Esophagus squamous epithelium (tissue), 5 donors: ENCODE measurements around the gene OXT. TPM values are rescaled to one million over a fixed set of nuclear protein-coding genes. Genes with fewer than 3 reads are reported as not detected.

Experiments used
- DNase-seq: peaks from one replicate; lab custom pipeline; 2025; lab: John Stamatoyannopoulos, UW
- H3K27ac ChIP-seq, 4 donors: fragments of 200-600 bp; sonication (generic); one replicate each; pipeline ENCODE4 v1.5.1; 2016 to 2019; ENCODE audit warnings: mild to moderate bottlenecking in 1 of 4
- H3K27me3 ChIP-seq, 4 donors: fragments of 200-600 bp; sonication (generic); 1 replicate in 3 of 4; 2 replicates in 1 of 4; pipeline versions ENCODE4 v1.5.1 to v1.6.0; 2017 to 2021; ENCODE audit warnings: antibody characterized with exemption in 1 of 4
- H3K36me3 ChIP-seq, 3 donors: fragments of 200-600 bp; sonication (generic); one replicate each; pipeline ENCODE4 v1.5.1; 2016 to 2019
- H3K4me1 ChIP-seq, 3 donors: fragments of 200-600 bp; sonication (generic); one replicate each; pipeline ENCODE4 v1.5.1; 2017 to 2019
- H3K4me3 ChIP-seq, 4 donors: fragments of 200-600 bp; sonication (generic); 1 replicate in 3 of 4; 2 replicates in 1 of 4; pipeline ENCODE4 v1.5.1; 2016 to 2019; ENCODE audit warnings: mild to moderate bottlenecking in 2 of 4, moderate library complexity in 1 of 4
- H3K9me3 ChIP-seq, 3 donors: fragments of 200-600 bp; sonication (generic); one replicate each; pipeline ENCODE4 v1.5.1; 2016 to 2019
- POLR2A ChIP-seq, 4 donors: fragments of 450-650 bp; IDR thresholded peaks; one replicate each; pipeline ENCODE4 v1.6.1; 2017; ENCODE audit warnings: antibody characterized with exemption in 4 of 4, mild to moderate bottlenecking in 4 of 4, moderate library complexity in 3 of 4
- WGBS, 2 donors: methylation state at CpG; one replicate each; pipeline ENCODE4 v1.1.5; 2018; 5-methylcytosine and 5-hydroxymethylcytosine counted together
- intact Hi-C: fragments of 100-400 bp; cut with DNase I; formaldehyde crosslinking; loops from one replicate; pipeline ENCODE4 v1.15.0; 2022
- total RNA-seq, 4 donors: library from RNA; depleted of rRNA; stranded (reverse); fragments of >200 nt; gene quantifications; one replicate each; pipeline ENCODE4 v1.1.0, GENCODE V29; 2016
- TF ChIP-seq, protein P1 (sequence below), 6 experiments: fragments of 450-650 bp in 4 of 6; fragments of 200-600 bp in 2 of 6; sonication (generic) in 2 of 6; IDR thresholded peaks; one replicate each; pipeline ENCODE4 v1.5.1; 2016 to 2019; ENCODE audit warnings: antibody characterized with exemption in 6 of 6, mild to moderate bottlenecking in 4 of 6, moderate library complexity in 4 of 6
- donor health status: DM: yes; HTN: yes; CAD: no.

Gene OXT
- total RNA-seq, 4 donors from 2014 or later = not detected

DNA sequence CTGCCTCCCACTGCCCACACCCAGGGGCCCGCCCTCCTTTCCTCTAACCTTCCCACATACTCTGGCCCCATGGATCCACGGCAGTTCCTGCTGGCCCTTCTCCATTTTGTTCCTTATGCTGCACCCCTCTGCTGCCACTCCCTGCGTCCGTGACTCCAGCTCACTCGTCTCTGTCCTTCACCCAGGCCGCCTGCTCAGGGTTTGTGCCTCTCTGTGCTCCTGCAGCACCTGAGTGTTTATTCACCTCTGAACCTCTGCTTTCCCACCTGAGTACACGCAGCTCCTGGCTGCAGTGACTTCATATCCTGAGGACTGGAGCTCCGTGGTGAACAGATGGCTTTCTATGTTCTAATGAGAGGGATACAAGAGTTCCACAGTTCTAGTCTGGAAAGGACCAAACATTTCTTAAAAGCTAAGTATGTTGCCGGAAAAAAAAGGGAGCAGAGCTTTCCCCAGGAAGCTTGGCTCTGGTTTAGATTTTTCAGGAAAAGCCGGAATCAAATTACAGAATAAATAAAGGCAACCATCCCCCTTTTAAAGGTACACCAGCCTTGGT is 29.5 kb upstream of the OXT start:
- no peak for DNase-seq
- Histone ChIP-seq H3K27me3 (no peaks in the 10 kb centered on the region), H3K9me3 (no peaks in the 10 kb centered on the region), H3K36me3 (peaks cover 9 to 42% (median 14%) of the 10 kb centered on the region in 3 donors), H3K4me3 (no peak overlapping the region), H3K4me1 (peaks cover 3 to 36% (median 9%) of the 10 kb centered on the region in 3 donors), H3K27ac (peak overlapping the region in 3 of 4 donors; percentile 46 to 66 (median 57))
- intact Hi-C loops = no loop called here
- WGBS, 2 donors = 26 to 52% methylated on average over 9 to 10 of the region's 10 CpGs
- no peak for TF ChIP-seq POLR2A (IDR thresholded peaks at IDR 0.05)
- TF ChIP-seq, protein P1, sequence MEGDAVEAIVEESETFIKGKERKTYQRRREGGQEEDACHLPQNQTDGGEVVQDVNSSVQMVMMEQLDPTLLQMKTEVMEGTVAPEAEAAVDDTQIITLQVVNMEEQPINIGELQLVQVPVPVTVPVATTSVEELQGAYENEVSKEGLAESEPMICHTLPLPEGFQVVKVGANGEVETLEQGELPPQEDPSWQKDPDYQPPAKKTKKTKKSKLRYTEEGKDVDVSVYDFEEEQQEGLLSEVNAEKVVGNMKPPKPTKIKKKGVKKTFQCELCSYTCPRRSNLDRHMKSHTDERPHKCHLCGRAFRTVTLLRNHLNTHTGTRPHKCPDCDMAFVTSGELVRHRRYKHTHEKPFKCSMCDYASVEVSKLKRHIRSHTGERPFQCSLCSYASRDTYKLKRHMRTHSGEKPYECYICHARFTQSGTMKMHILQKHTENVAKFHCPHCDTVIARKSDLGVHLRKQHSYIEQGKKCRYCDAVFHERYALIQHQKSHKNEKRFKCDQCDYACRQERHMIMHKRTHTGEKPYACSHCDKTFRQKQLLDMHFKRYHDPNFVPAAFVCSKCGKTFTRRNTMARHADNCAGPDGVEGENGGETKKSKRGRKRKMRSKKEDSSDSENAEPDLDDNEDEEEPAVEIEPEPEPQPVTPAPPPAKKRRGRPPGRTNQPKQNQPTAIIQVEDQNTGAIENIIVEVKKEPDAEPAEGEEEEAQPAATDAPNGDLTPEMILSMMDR (IDR thresholded peaks at IDR 0.05) = no peak

DNA sequence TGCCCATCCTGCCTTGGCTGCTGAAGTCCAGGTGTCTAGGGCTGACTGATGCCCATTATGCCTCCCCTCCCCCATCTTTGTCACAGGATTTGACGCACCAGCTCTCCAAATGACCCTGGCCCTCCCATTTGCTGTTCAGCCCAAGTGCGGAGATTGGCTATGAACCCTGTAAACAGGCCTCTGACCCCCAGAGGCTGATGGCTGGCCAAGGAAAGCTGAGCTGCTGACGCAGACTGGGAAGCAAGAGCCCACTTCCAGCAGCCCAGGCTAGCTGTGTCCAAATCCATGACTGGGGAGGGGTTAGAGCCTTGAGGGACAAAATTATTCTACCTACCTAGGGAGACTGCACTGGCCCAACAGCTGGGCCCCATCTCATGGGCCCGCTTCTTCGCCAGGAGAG is 28.8 kb upstream of the OXT start:
- Histone ChIP-seq H3K36me3 (peaks cover 3 to 37% (median 7%) of the 10 kb centered on the region in 3 donors), H3K4me1 (peaks cover 6 to 43% (median 16%) of the 10 kb centered on the region in 3 donors), H3K27me3 (no peaks in the 10 kb centered on the region), H3K9me3 (no peaks in the 10 kb centered on the region), H3K27ac (peak overlapping the region in 3 of 4 donors; percentile 46 to 66 (median 57)), H3K4me3 (no peak overlapping the region)
- intact Hi-C loops = no loop called here
- no peak for DNase-seq
- WGBS, 2 donors = 40 to 79% methylated on average over 1 to 2 of the region's 5 CpGs
- TF ChIP-seq POLR2A (IDR thresholded peaks at IDR 0.05) = no peak
- TF ChIP-seq, protein P1 (IDR thresholded peaks at IDR 0.05) = no peak

DNA sequence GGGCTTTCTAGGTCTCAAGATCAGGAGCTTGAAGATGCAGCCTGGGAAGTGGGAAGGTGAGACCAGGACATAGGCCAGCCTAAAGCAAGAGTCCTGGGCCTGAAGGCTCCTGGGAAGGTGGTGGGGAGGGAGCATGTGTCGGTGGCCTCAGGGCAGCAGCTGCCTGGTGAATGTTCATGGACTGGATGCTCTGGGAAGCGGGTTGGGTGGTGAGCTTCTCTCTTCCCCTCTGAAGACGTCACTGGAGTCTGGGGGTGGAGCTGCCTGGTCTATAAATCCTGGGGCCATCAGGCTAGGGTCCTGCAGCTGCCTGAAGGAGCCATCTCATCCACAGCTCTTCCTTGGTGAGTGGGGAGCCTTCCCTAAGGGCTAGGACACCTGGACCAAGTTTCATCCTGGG is 28.1 kb upstream of the OXT start, which contains the start of gene GNRH2:
Gene GNRH2 (plus strand): TSS at position 301 of the 400 bp plus-strand sequence. CDS start 793 bp downstream, outside the sequence.
- peaks cover 6 to 47% (median 17%) of the 10 kb centered on the region in 3 donors for H3K4me1 ChIP-seq
- peak within 1 kb of the TSS in 3 of 4 donors; percentile 46 to 66 (median 57) for H3K27ac ChIP-seq
- H3K27me3 ChIP-seq = no peaks in the 10 kb centered on the region
- H3K36me3 ChIP-seq = peaks cover 7 to 37% (median 12%) of the 10 kb centered on the region in 3 donors
- intact Hi-C loops = no loop called here
- no peaks in the 10 kb centered on the region for H3K9me3 ChIP-seq
- WGBS, 2 donors = 86% methylated on average over 3 of the region's 3 CpGs; no CpG with 5 or more reads in 1 of the 2 donors
- H3K4me3 ChIP-seq = no peak within 1 kb of the TSS
- TF ChIP-seq POLR2A (IDR thresholded peaks at IDR 0.05) = no peak
- TF ChIP-seq, protein P1 (IDR thresholded peaks at IDR 0.05) = no peak
- no peak for DNase-seq

DNA sequence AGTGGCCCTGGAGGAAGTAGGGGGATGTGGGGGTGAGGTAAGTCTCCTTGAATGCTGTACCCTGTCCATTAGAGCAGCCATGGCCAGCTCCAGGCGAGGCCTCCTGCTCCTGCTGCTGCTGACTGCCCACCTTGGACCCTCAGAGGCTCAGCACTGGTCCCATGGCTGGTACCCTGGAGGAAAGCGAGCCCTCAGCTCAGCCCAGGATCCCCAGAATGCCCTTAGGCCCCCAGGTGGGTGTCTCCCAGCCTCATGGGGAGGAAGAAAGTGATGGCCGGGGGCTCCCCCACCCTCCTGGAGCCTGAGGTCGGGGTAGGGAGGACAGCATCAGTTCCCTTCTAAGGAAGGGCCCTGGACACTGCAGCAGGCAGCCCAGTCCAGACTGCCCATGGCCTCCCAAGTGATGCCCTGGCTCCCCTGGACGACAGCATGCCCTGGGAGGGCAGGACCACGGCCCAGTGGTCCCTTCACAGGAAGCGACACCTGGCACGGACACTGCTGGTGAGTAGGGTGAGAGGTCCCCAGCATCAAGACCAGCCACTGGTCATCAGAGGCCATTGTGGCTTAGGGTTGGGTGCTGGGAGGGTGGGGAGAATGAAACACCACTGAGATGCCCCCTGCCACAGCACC is 27.0 kb upstream of the OXT start:
- DNase-seq = no peak
- 60 to 95% methylated on average over 1 to 3 of the region's 8 CpGs for WGBS, 2 donors
- Histone ChIP-seq H3K4me3 (no peak overlapping the region), H3K9me3 (no peaks in the 10 kb centered on the region), H3K4me1 (peaks cover 6 to 47% (median 17%) of the 10 kb centered on the region in 3 donors), H3K27ac (no peak overlapping the region), H3K36me3 (peaks cover 15 to 37% (median 20%) of the 10 kb centered on the region in 3 donors), H3K27me3 (no peaks in the 10 kb centered on the region)
- TF ChIP-seq, protein P1 (IDR thresholded peaks at IDR 0.05) = no peak
- TF ChIP-seq POLR2A (IDR thresholded peaks at IDR 0.05) = no peak
- intact Hi-C loops = no loop called here
